Heart left ventricle (tissue), 16 donors: ENCODE measurements around the gene ENOPH1. TPM values are rescaled to one million over a fixed set of nuclear protein-coding genes. Genes with fewer than 3 reads are reported as not detected.

Source experiments
- ATAC-seq, 4 donors: fragments of 200-7000 bp; cut with Tn5 transposase; one replicate each; pipeline ENCODE4 v1.9.1; 2020 to 2022; ENCODE audit warnings: moderate library complexity in 4 of 4, mild to moderate bottlenecking in 3 of 4, moderate number of reproducible peaks in 1 of 4
- DNase-seq, 5 donors: peaks; one replicate each; pipeline ENCODE4 v3.0.0-alpha.2; 2020
- H3K27ac ChIP-seq, 12 donors: fragments of 200-600 bp; sonication (generic) in 4 of 12; one replicate each; pipeline versions ENCODE4 v1.5.0 to v1.8.0; 2016 to 2022; ENCODE audit warnings: mild to moderate bottlenecking in 2 of 12
- H3K27me3 ChIP-seq, 9 donors: fragments of 200-600 bp; sonication (generic) in 2 of 9; one replicate each; pipeline versions ENCODE4 v1.5.1 to v1.8.0; 2016 to 2022; ENCODE audit warnings: mild to moderate bottlenecking in 3 of 9
- H3K36me3 ChIP-seq, 9 donors: fragments of 200-600 bp; sonication (generic) in 2 of 9; one replicate each; pipeline versions ENCODE4 v1.5.0 to v1.8.0; 2018 to 2022; ENCODE audit warnings: mild to moderate bottlenecking in 2 of 9
- H3K4me1 ChIP-seq, 12 donors: fragments of 200-600 bp; sonication (generic) in 4 of 12; one replicate each; pipeline versions ENCODE4 v1.5.0 to v1.8.0; 2016 to 2022; ENCODE audit warnings: mild to moderate bottlenecking in 3 of 12
- H3K4me3 ChIP-seq, 12 donors: fragments of 200-600 bp; sonication (generic) in 4 of 12; one replicate each; pipeline versions ENCODE4 v1.5.0 to v1.8.0; 2017 to 2022; ENCODE audit warnings: mild to moderate bottlenecking in 9 of 12, moderate library complexity in 4 of 12
- H3K9me3 ChIP-seq, 12 donors: fragments of 200-600 bp; sonication (generic) in 4 of 12; one replicate each; pipeline versions ENCODE4 v1.5.0 to v1.8.0; 2016 to 2022; ENCODE audit warnings: mild to moderate bottlenecking in 1 of 12
- POLR2A ChIP-seq, 2 donors: fragments of 450-650 bp; IDR thresholded peaks; one replicate each; pipeline ENCODE4 v1.6.1; 2017; ENCODE audit warnings: antibody characterized with exemption in 2 of 2, mild to moderate bottlenecking in 2 of 2, moderate library complexity in 2 of 2
- WGBS, 4 donors: extraction: QIAGEN DNeasy Blood & Tissue Kit in 2 of 4; methylation state at CpG; one replicate each; pipeline versions ENCODE4 v1.1.5 to v1.1.7; 2013 to 2018; 5-methylcytosine and 5-hydroxymethylcytosine counted together
- intact Hi-C, 10 donors: fragments of 100-400 bp; cut with DNase I; formaldehyde crosslinking; loops; one replicate each; pipeline versions ENCODE4 v1.11.1 to v1.14.2; 2022
- polyA plus RNA-seq, 2 donors: library from polyadenylated mRNA; stranded (reverse); fragments of 200-250 nt; gene quantifications; one replicate each; pipeline ENCODE4 v1.2.3, GENCODE V29; 2013
- total RNA-seq, 9 donors: library from RNA; depleted of rRNA in 2 of 9; stranded (reverse); fragments of >200 nt in 2 of 9; fragmentation: NEBNext Ultra II Directional in 3 of 9; extraction: Animal tissue kit (Norgen Biotek cat#: 25700) in 3 of 9; gene quantifications; one replicate each; pipeline versions ENCODE4 v1.1.0 to v1.2.4, GENCODE V29; 2016 to 2023
- TF ChIP-seq, protein P1 (sequence below), 12 donors: fragments of 200-600 bp; sonication (generic) in 4 of 12; IDR thresholded peaks; one replicate each; pipeline versions ENCODE4 v1.5.0 to v1.8.0; 2018 to 2022; ENCODE audit warnings: antibody characterized with exemption in 12 of 12, mild to moderate bottlenecking in 5 of 12
- donor health status: ischemic (EF 13 %, LVEDD 7.1; RV severe dilation, severe dysfunction).
- donor health status: healthy with polysubstance abuse.
- donor health status: DM: no; HTN: yes; CAD: no.
- donor health status: DM: no; HTN: no; CAD: no.
- donor health status: ischemic (EF 25% LVEDD 6.9; RV normal size, moderate dysfunction).
- donor health status: ischemic (EF 25% LVEDD 5.7; RV mildly dilated, moderate dysfunction).
- donor health status: healthy.
- donor health status: DM: yes; HTN: yes; CAD: no.
- donor health status: ischemic (EF 35%, LVEDD 5.7; RV mildly dilated, moderate dysfunction).
- donor health status: nonischemic (EF 11% LVEDD 7.7; RV severe dilation, severe dysfunction).
- donor health status: DM: yes; HTN: yes; CAD: no.
- donor health status: PGD.
- donor health status: ischemic (EF 29% LVEDD 5.4; RV normal size, mild dysfunction).
- donor health status: nonischemic (EF 23%, LVEDD 6.1; RV moderate dilation, normal function).

Gene ENOPH1
- total and polyA plus RNA-seq, 11 donors: 15.1 to 37.0 (median 17.5) TPM

DNA sequence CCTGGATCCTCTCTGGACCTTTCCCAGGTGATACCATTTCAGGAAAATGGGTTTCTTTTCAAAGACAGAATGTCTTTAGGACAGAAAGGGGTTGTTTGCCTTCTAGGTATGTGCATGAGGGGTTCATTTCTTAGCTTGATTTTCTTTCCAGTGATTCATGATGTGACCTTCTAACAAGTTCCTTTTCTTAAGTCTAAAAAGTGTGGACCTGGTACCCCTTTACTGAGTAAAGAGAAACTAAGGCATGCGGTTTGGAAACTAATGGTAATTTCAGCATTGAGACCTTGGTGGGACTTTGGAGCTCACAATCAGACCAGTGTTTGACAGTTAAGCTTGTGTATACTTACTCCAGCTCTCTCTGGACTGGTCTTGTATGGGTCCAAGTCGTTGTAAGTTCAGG lies 8.7 kb downstream of the ENOPH1 start:
- 87 to 100% (median 91%) methylated on average over 2 of the region's 2 CpGs for WGBS, 4 donors
- intact Hi-C loops: loop anchor here in 2 of 10 donors (10.0 kb wide), 2 partner anchors 154 to 576 kb away; partner anchors contain the start of gene LIN54 (in 1 of the 2)

DNA sequence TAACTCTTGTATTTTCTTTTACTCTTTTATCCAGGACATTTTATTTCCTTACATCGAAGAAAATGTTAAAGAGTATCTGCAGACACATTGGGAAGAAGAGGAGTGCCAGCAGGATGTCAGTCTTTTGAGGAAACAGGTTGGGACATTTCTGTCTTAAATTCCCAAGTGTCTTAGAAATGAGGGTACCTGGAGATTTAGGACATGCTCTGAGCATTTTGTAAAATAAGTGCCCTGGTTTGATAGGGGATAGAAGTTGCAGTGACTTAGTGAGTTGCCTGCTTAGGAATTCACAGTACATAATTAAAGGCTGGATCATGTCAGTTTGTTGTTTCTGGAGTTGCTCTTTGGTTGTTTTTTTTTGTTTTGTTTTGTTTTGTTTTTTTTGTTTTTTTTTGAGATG lies 17.5 kb downstream of the ENOPH1 start:
- 89 to 100% (median 98%) methylated on average over 1 of the region's 1 CpG for WGBS, 4 donors
- Histone ChIP-seq H3K27ac (no peak overlapping the region), H3K36me3 (peaks cover 0 to 56% (median 46%) of the 10 kb centered on the region in 9 donors)

More for the DNA sequence above, 8.7 kb downstream of the ENOPH1 start:
- TF ChIP-seq, protein P1, sequence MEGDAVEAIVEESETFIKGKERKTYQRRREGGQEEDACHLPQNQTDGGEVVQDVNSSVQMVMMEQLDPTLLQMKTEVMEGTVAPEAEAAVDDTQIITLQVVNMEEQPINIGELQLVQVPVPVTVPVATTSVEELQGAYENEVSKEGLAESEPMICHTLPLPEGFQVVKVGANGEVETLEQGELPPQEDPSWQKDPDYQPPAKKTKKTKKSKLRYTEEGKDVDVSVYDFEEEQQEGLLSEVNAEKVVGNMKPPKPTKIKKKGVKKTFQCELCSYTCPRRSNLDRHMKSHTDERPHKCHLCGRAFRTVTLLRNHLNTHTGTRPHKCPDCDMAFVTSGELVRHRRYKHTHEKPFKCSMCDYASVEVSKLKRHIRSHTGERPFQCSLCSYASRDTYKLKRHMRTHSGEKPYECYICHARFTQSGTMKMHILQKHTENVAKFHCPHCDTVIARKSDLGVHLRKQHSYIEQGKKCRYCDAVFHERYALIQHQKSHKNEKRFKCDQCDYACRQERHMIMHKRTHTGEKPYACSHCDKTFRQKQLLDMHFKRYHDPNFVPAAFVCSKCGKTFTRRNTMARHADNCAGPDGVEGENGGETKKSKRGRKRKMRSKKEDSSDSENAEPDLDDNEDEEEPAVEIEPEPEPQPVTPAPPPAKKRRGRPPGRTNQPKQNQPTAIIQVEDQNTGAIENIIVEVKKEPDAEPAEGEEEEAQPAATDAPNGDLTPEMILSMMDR (IDR thresholded peaks at IDR 0.05): no peak
- TF ChIP-seq POLR2A (IDR thresholded peaks at IDR 0.05): no peak
- H3K4me3 ChIP-seq: no peak overlapping the region
- H3K36me3 ChIP-seq: peaks cover 0 to 5% (median 0%) of the 10 kb centered on the region in 9 donors
- no peaks in the 10 kb centered on the region for H3K27me3 ChIP-seq
- no peaks in the 10 kb centered on the region for H3K4me1 ChIP-seq
- ATAC-seq: no peak
- no peak overlapping the region for H3K27ac ChIP-seq
- no peaks in the 10 kb centered on the region for H3K9me3 ChIP-seq
- no peak for DNase-seq

DNA sequence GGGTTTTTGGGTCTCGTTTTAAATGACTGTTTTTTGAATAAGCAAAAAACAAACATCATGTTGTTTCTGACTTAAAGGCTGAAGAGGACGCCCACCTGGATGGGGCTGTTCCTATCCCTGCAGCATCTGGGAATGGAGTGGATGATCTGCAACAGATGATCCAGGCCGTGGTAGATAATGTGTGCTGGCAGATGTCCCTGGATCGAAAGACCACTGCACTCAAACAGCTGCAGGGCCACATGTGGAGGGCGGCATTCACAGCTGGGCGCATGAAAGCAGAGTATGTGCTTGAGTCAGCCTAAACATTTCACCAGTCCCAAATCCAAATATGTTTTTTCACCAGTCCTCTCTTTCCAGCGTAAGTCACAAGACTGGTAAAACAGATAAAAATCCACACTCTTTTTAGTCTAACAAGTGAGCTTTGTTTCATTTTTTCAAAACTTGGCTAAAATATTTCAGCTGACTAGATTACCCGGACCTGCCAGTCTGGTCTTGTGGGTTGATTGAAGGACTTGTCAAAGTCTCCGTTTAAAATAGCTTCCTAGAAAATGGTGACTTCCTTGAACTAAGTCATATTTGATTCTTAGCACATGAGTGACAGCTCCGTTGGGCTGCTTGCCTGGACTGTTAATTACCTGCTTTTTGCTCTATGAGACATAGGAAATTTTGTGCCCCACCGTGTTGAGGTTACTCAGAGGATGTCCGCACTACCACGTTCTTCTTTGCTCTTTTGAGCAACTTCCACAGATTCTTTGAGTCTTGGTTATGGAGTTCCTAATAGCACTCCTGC lies 20.8 kb downstream of the ENOPH1 start:
- peaks cover 0 to 81% (median 72%) of the 10 kb centered on the region in 9 donors for H3K36me3 ChIP-seq
- DNase-seq (no peak), ATAC-seq (no peak)
- TF ChIP-seq, protein P1 (IDR thresholded peaks at IDR 0.05): no peak
- TF ChIP-seq POLR2A (IDR thresholded peaks at IDR 0.05): no peak
- H3K4me1 ChIP-seq: no peaks in the 10 kb centered on the region
- intact Hi-C loops: no loop called here
- no peaks in the 10 kb centered on the region for H3K27me3 ChIP-seq
- H3K27ac ChIP-seq: no peak overlapping the region
- 81 to 89% (median 87%) methylated on average over 13 of the region's 13 CpGs for WGBS, 4 donors
- H3K4me3 ChIP-seq: no peak overlapping the region
- H3K9me3 ChIP-seq: no peaks in the 10 kb centered on the region

More for the DNA sequence above, 17.5 kb downstream of the ENOPH1 start:
- intact Hi-C loops: loop anchor here in 1 of 10 donors (5.0 kb wide), 1 partner anchor 429 kb away; no protein-coding TSS in a partner anchor
- Histone ChIP-seq H3K4me3 (no peak overlapping the region), H3K4me1 (no peaks in the 10 kb centered on the region), H3K27me3 (no peaks in the 10 kb centered on the region), H3K9me3 (no peaks in the 10 kb centered on the region)
- ATAC-seq: no peak
- DNase-seq: no peak
- no peak for TF ChIP-seq POLR2A (IDR thresholded peaks at IDR 0.05)
- TF ChIP-seq, protein P1 (IDR thresholded peaks at IDR 0.05): no peak

DNA sequence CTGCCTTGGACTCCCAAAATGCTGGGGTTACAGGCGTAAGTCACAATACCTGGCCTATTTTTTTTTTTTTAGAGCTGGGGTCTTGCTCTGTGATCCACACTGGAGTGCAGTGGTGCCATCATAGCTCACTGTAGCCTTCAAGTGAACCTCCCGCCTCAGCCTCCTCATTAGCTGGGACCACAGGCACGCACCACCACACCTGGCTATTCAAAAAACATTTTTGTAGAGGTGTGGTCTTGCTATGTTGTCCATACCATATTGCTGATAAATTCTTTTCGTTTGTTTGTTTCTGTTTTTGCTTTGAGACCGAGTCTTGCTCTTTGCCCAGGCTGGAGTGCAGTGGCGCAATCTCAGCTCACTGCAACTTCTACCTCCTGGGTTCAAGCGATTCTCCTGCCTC lies 21.6 kb downstream of the ENOPH1 start:
- WGBS, 4 donors: 94 to 98% (median 97%) methylated on average over 7 of the region's 7 CpGs
- DNase-seq: no peak

More for the DNA sequence above, 21.6 kb downstream of the ENOPH1 start:
- ATAC-seq: no peak
- H3K27ac ChIP-seq: no peak overlapping the region
- intact Hi-C loops: no loop called here
- no peaks in the 10 kb centered on the region for H3K4me1 ChIP-seq
- TF ChIP-seq, protein P1 (IDR thresholded peaks at IDR 0.05): no peak
- no peak for TF ChIP-seq POLR2A (IDR thresholded peaks at IDR 0.05)
- H3K27me3 ChIP-seq: no peaks in the 10 kb centered on the region
- peaks cover 0 to 90% (median 81%) of the 10 kb centered on the region in 9 donors for H3K36me3 ChIP-seq
- H3K4me3 ChIP-seq: no peak overlapping the region
- no peaks in the 10 kb centered on the region for H3K9me3 ChIP-seq
